ENCODE results near the gene WWOX. TPM values are rescaled to one million over a fixed set of nuclear protein-coding genes. Genes with fewer than 3 reads are reported as not detected.

Gene WWOX
- polyA plus RNA-seq, 1 donor from 2014 or later, result 25.6 TPM

DNA sequence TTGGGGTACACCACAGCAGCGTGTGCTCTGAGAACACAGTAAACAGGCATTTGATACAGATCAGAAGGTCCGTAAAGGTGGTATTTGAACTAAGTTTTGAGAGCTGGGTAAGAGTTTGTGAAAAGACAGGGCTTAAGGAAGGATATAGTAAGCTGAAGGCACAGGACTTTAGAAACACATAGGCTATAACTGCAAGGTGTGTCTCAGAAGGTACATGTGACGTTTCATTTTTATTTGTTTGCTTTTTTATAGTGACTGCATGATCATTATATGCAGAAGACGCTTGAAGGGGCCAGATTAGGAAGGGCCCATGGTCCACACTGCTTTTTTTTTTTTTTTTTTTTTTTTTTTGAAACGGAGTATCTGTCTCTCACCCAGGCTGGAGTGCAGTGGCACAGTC lies 644.6 kb downstream of the WWOX start:
- Histone ChIP-seq H3K9me3 (ENCODE audit: low read length) (no peaks in the 10 kb centered on the region), H3K79me2 (replicated peaks; ENCODE audit: insufficient read depth, low read length) (no peaks in the 10 kb centered on the region), H4K20me1 (ENCODE audit: insufficient read depth) (no peaks in the 10 kb centered on the region), H3K9me2 (ENCODE audit: insufficient read depth, low read length) (no peaks in the 10 kb centered on the region), H3K36me3 (ENCODE audit: insufficient read depth, low read length) (no peaks in the 10 kb centered on the region), H3K4me2 (ENCODE audit: low read length) (no peak overlapping the region), H2AFZ (ENCODE audit: low read depth, low read length) (no peak overlapping the region), H3F3A (ENCODE audit: insufficient read depth, low read length, poor library complexity, severe bottlenecking) (no peaks in the 10 kb centered on the region), H3K27ac (ENCODE audit: low read length) (no peak overlapping the region), H3K9ac (ENCODE audit: low read length) (no peak overlapping the region), H3K27me3 (ENCODE audit: insufficient read depth, low read depth, low read length) (no peaks in the 10 kb centered on the region), H3K4me3 (ENCODE audit: low read length) (no peak overlapping the region)
- no peak for TF ChIP-seq EP300 (conservative IDR thresholded peaks at IDR 0.05; ENCODE audit: poor library complexity, severe bottlenecking)
- TF ChIP-seq RAD21 (conservative IDR thresholded peaks at IDR 0.05), result no peak

DNA sequence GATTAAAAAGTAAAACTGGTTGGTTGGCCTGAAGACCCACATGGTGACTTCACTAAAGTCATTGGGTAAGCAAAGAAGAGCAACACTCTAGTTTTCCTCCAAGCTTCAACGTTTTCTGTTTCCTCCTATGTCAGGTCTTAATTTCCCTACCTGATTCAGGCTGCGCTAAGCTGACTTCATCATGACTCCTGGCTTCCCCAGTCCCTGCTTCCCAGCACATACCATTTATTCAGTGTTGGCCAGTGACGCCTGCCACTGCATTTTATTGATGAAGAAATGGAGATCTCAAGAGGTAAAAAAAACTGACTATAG lies 645.3 kb downstream of the WWOX start:
- no peak overlapping the region for H3K27ac ChIP-seq (ENCODE audit: low read length)
- H3K4me2 ChIP-seq (ENCODE audit: low read length), result no peak overlapping the region
- H3K36me3 ChIP-seq (ENCODE audit: insufficient read depth, low read length), result no peaks in the 10 kb centered on the region
- H3F3A ChIP-seq (ENCODE audit: insufficient read depth, low read length, poor library complexity, severe bottlenecking), result no peaks in the 10 kb centered on the region
- no peak overlapping the region for H2AFZ ChIP-seq (ENCODE audit: low read depth, low read length)
- H3K79me2 ChIP-seq (replicated peaks; ENCODE audit: insufficient read depth, low read length), result no peaks in the 10 kb centered on the region
- TF ChIP-seq SMC3 (conservative IDR thresholded peaks at IDR 0.05; ENCODE audit: poor library complexity), result no peak
- no peak for TF ChIP-seq RAD21 (conservative IDR thresholded peaks at IDR 0.05)
- no peak for TF ChIP-seq TAF1 (IDR thresholded peaks at IDR 0.05; ENCODE audit: low read depth)
- TF ChIP-seq MXI1 (conservative IDR thresholded peaks at IDR 0.05; ENCODE audit: poor library complexity, severe bottlenecking), result no peak
- no peak for TF ChIP-seq REST (IDR thresholded peaks at IDR 0.05; ENCODE audit: borderline replicate concordance)
- TF ChIP-seq EP300 (conservative IDR thresholded peaks at IDR 0.05; ENCODE audit: poor library complexity, severe bottlenecking), result no peak
- no peak for TF ChIP-seq EZH2 (IDR thresholded peaks at IDR 0.05; ENCODE audit: borderline replicate concordance, insufficient read depth, low read length, poor library complexity, severe bottlenecking)
- TF ChIP-seq, protein P1, sequence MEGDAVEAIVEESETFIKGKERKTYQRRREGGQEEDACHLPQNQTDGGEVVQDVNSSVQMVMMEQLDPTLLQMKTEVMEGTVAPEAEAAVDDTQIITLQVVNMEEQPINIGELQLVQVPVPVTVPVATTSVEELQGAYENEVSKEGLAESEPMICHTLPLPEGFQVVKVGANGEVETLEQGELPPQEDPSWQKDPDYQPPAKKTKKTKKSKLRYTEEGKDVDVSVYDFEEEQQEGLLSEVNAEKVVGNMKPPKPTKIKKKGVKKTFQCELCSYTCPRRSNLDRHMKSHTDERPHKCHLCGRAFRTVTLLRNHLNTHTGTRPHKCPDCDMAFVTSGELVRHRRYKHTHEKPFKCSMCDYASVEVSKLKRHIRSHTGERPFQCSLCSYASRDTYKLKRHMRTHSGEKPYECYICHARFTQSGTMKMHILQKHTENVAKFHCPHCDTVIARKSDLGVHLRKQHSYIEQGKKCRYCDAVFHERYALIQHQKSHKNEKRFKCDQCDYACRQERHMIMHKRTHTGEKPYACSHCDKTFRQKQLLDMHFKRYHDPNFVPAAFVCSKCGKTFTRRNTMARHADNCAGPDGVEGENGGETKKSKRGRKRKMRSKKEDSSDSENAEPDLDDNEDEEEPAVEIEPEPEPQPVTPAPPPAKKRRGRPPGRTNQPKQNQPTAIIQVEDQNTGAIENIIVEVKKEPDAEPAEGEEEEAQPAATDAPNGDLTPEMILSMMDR (IDR thresholded peaks at IDR 0.05; ENCODE audit: poor library complexity, severe bottlenecking), result no peak
- no peak for TF ChIP-seq POLR2AphosphoS5 (IDR thresholded peaks at IDR 0.05)
- H3K9me3 ChIP-seq (ENCODE audit: low read length), result no peaks in the 10 kb centered on the region
- H3K9me2 ChIP-seq (ENCODE audit: insufficient read depth, low read length), result no peaks in the 10 kb centered on the region
- no peaks in the 10 kb centered on the region for H4K20me1 ChIP-seq (ENCODE audit: insufficient read depth)
- no peak overlapping the region for H3K4me3 ChIP-seq (ENCODE audit: low read length)
- no peaks in the 10 kb centered on the region for H3K27me3 ChIP-seq (ENCODE audit: insufficient read depth, low read depth, low read length)
- no peak overlapping the region for H3K9ac ChIP-seq (ENCODE audit: low read length)

Data from neural cell (in vitro differentiated cells).